Muscle layer of colon (tissue), 2 donors: Measurements from ENCODE around the gene HUNK.
"Not testable (repeated sequence)": the region's sequence is repeated elsewhere in the genome, so short reads cannot be mapped to it uniquely, and the experiment has no call there.

Experiments
- H3K27ac ChIP-seq: one replicate; pipeline ENCODE4 v1.7.0; 2013; ENCODE audit warnings: low read depth, mild to moderate bottlenecking, low read length, moderate library complexity
- H3K27me3 ChIP-seq, 2 donors: one replicate each; pipeline ENCODE4 v1.7.0; 2013; ENCODE audit warnings: low read length in 2 of 2, mild to moderate bottlenecking in 2 of 2; ENCODE audit not compliant: insufficient read depth in 2 of 2, control insufficient read depth in 1 of 2
- H3K36me3 ChIP-seq: one replicate; pipeline ENCODE4 v1.7.0; 2013; ENCODE audit warnings: mild to moderate bottlenecking, low read length; ENCODE audit not compliant: insufficient read depth
- H3K4me1 ChIP-seq: one replicate; pipeline ENCODE4 v1.7.0; 2013; ENCODE audit warnings: mild to moderate bottlenecking, low read length; ENCODE audit not compliant: insufficient read depth
- H3K4me3 ChIP-seq, 2 donors: one replicate each; pipeline ENCODE4 v1.7.0; 2013; ENCODE audit warnings: low read length in 2 of 2, low read depth in 1 of 2, mild to moderate bottlenecking in 1 of 2, moderate library complexity in 1 of 2
- H3K9ac ChIP-seq: one replicate; pipeline ENCODE4 v1.7.0; 2013; ENCODE audit warnings: low read length
- H3K9me3 ChIP-seq: one replicate; pipeline ENCODE4 v1.7.0; 2013; ENCODE audit warnings: mild to moderate bottlenecking, low read length
- donor health status: abdominal sarcoma.
- donor health status: Adenocarcinoma of cecum.

The HUNK gene

GRCh38 chr21:31945141-31945540 lies 72.3 kb downstream of the HUNK start:
- no peak overlapping the region for H3K27ac ChIP-seq
- no peak overlapping the region for H3K4me3 ChIP-seq
- H3K9me3 ChIP-seq, result no peaks in the 10 kb centered on the region
- no peaks in the 10 kb centered on the region for H3K4me1 ChIP-seq
- no peaks in the 10 kb centered on the region for H3K27me3 ChIP-seq
- H3K9ac ChIP-seq, result no peak overlapping the region
- H3K36me3 ChIP-seq, result no peaks in the 10 kb centered on the region

- no peak overlapping the region for H3K27ac ChIP-seq
- no peaks in the 10 kb centered on the region for H3K4me1 ChIP-seq
- H3K9ac ChIP-seq, result no peak overlapping the region
- H3K27me3 ChIP-seq, result no peaks in the 10 kb centered on the region
- no peaks in the 10 kb centered on the region for H3K36me3 ChIP-seq
- no peak overlapping the region for H3K4me3 ChIP-seq
- H3K9me3 ChIP-seq, result no peaks in the 10 kb centered on the region
Measured at GRCh38 chr21:31945546-31945945, 72.7 kb downstream of the HUNK start.

GRCh38 chr21:31946231-31946630 lies 73.4 kb downstream of the HUNK start:
- no peak overlapping the region for H3K9ac ChIP-seq
- H3K4me3 ChIP-seq, result no peak overlapping the region
- no peaks in the 10 kb centered on the region for H3K9me3 ChIP-seq
- H3K27me3 ChIP-seq, result no peaks in the 10 kb centered on the region
- no peaks in the 10 kb centered on the region for H3K36me3 ChIP-seq
- no peak overlapping the region for H3K27ac ChIP-seq
- no peaks in the 10 kb centered on the region for H3K4me1 ChIP-seq

- H3K27me3 ChIP-seq, H3K4me3 ChIP-seq, H3K4me1 ChIP-seq, H3K36me3 ChIP-seq, H3K27ac ChIP-seq, H3K9me3 ChIP-seq, H3K9ac ChIP-seq: not testable (repeated sequence)
Measured at GRCh38 chr21:31946876-31947550, 74.2 kb downstream of the HUNK start.

- H3K9ac ChIP-seq, result no peak overlapping the region
- H3K36me3 ChIP-seq, result no peaks in the 10 kb centered on the region
- no peak overlapping the region for H3K27ac ChIP-seq
- H3K4me1 ChIP-seq, result no peaks in the 10 kb centered on the region
- H3K27me3 ChIP-seq, result no peaks in the 10 kb centered on the region
- H3K4me3 ChIP-seq, result no peak overlapping the region
- no peaks in the 10 kb centered on the region for H3K9me3 ChIP-seq
Measured at GRCh38 chr21:31948676-31949075, 75.9 kb downstream of the HUNK start.

GRCh38 chr21:31952828-31953227 lies 80.0 kb downstream of the HUNK start:
- Histone ChIP-seq H3K9ac (no peak overlapping the region), H3K4me3 (no peak overlapping the region), H3K36me3 (no peaks in the 10 kb centered on the region), H3K9me3 (no peaks in the 10 kb centered on the region), H3K27ac (no peak overlapping the region), H3K27me3 (no peaks in the 10 kb centered on the region), H3K4me1 (no peaks in the 10 kb centered on the region)

GRCh38 chr21:31957631-31958030 lies 84.8 kb downstream of the HUNK start:
- Histone ChIP-seq H3K4me3 (no peak overlapping the region), H3K36me3 (no peaks in the 10 kb centered on the region), H3K27me3 (no peaks in the 10 kb centered on the region), H3K27ac (no peak overlapping the region), H3K9ac (no peak overlapping the region), H3K9me3 (no peaks in the 10 kb centered on the region), H3K4me1 (no peaks in the 10 kb centered on the region)

GRCh38 chr21:31959881-31960280 lies 87.1 kb downstream of the HUNK start:
- Histone ChIP-seq H3K9me3 (no peaks in the 10 kb centered on the region), H3K4me1 (no peaks in the 10 kb centered on the region), H3K36me3 (no peaks in the 10 kb centered on the region), H3K27ac (no peak overlapping the region), H3K27me3 (no peaks in the 10 kb centered on the region), H3K4me3 (no peak overlapping the region), H3K9ac (no peak overlapping the region)

GRCh38 chr21:31961027-31961426 lies 88.2 kb downstream of the HUNK start:
- no peaks in the 10 kb centered on the region for H3K36me3 ChIP-seq
- no peaks in the 10 kb centered on the region for H3K27me3 ChIP-seq
- no peaks in the 10 kb centered on the region for H3K4me1 ChIP-seq
- H3K9ac ChIP-seq, result no peak overlapping the region
- no peak overlapping the region for H3K4me3 ChIP-seq
- H3K9me3 ChIP-seq, result no peaks in the 10 kb centered on the region
- H3K27ac ChIP-seq, result no peak overlapping the region

- no peak overlapping the region for H3K9ac ChIP-seq
- H3K27me3 ChIP-seq, result no peaks in the 10 kb centered on the region
- no peaks in the 10 kb centered on the region for H3K4me1 ChIP-seq
- no peaks in the 10 kb centered on the region for H3K9me3 ChIP-seq
- no peaks in the 10 kb centered on the region for H3K36me3 ChIP-seq
- no peak overlapping the region for H3K27ac ChIP-seq
- H3K4me3 ChIP-seq, result no peak overlapping the region
Measured at GRCh38 chr21:31961704-31962103, 88.9 kb downstream of the HUNK start.

GRCh38 chr21:31964692-31965091 lies 91.9 kb downstream of the HUNK start:
- H3K9me3 ChIP-seq, result no peaks in the 10 kb centered on the region
- no peaks in the 10 kb centered on the region for H3K27me3 ChIP-seq
- no peaks in the 10 kb centered on the region for H3K36me3 ChIP-seq
- H3K4me3 ChIP-seq, result no peak overlapping the region
- no peak overlapping the region for H3K27ac ChIP-seq
- no peak overlapping the region for H3K9ac ChIP-seq
- no peaks in the 10 kb centered on the region for H3K4me1 ChIP-seq

- no peaks in the 10 kb centered on the region for H3K9me3 ChIP-seq
- no peaks in the 10 kb centered on the region for H3K27me3 ChIP-seq
- H3K27ac ChIP-seq, result no peak overlapping the region
- no peak overlapping the region for H3K4me3 ChIP-seq
- H3K9ac ChIP-seq, result no peak overlapping the region
- no peaks in the 10 kb centered on the region for H3K36me3 ChIP-seq
- H3K4me1 ChIP-seq, result no peaks in the 10 kb centered on the region
Measured at GRCh38 chr21:31967334-31967733, 94.5 kb downstream of the HUNK start.
